ENCODE results near the gene ANO9. TPM values are rescaled to one million over a fixed set of nuclear protein-coding genes. Genes with fewer than 3 reads are reported as not detected.
"Not testable (repeated sequence)": the region's sequence is repeated elsewhere in the genome, so short reads cannot be mapped to it uniquely, and the experiment has no call there.

Gene ANO9
- polyA plus RNA-seq, 1 donor, result 10.6 TPM

- DNase-seq, result no peak
Observed at GRCh38 chr11:452203-452744, 10.5 kb upstream of the ANO9 start.

DNA sequence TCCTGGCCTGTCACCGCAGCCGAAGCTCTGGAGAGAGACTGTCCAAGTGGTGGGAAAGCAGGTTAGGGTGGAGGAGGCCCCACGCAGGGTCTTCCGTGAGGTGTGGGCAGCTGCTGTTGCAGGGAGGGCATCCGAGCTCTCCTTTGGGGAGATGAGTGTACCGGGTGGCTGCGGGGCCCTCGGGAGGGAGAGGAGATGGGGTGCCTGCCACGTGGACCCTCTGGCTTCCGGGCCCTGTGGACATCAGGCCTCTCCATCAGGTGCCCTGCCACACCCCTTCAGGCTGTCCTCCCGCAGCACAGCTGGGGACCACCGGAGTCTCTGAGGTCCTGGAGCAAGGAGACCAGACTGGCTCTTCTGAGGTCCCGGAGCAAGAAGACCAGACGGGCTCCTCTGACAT is 9.9 kb upstream of the ANO9 start:
- DNase-seq, result no peak

DNA sequence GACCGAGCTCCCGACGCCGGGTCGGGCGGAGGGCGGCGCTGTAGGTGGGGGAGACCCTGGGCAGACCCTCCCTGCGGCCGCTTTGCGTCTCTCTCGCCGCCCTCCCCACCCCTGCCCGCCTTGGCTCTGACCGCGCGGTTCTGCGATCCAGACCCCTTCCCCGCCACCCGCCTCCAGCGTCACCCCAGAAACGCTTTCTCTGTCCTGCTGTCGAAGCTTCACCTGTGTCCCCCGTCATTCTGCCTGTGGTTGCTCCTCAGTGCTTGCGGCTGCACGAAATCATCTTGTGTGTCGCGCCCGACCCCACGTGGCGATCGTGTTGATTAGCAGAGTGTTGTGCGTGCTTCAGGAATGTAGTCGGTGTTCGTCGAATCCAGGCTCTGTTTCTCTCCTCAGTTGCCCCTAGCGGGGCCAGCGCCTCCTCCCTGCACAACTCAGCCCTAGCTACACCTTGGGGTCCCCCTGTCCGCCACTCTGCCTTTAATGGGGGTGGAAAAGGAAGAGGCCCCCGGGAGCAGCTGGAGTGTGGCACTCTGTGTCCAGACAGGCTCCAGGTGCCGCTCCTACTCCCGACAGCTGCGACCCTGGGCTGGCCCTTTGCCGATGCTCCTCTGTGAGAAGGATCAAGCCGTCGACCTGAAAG is 9.1 kb upstream of the ANO9 start:
- DNase-seq, result peak; percentile 63

GRCh38 chr11:449889-450808 is 8.3 kb upstream of the ANO9 start, which contains the start of gene PTDSS2:
TSS of gene PTDSS2 (plus strand) at chr11:450279. CDS start at chr11:450456, 177 bp downstream.
- peak; percentile 94 for DNase-seq

- peak; percentile 92 for DNase-seq
Observed at GRCh38 chr11:447923-448731, 6.3 kb upstream of the ANO9 start.

- DNase-seq, result no peak
Observed at GRCh38 chr11:446891-447290, 5.1 kb upstream of the ANO9 start.

- DNase-seq, result no peak
Observed at GRCh38 chr11:445765-446588, 4.2 kb upstream of the ANO9 start.

DNA sequence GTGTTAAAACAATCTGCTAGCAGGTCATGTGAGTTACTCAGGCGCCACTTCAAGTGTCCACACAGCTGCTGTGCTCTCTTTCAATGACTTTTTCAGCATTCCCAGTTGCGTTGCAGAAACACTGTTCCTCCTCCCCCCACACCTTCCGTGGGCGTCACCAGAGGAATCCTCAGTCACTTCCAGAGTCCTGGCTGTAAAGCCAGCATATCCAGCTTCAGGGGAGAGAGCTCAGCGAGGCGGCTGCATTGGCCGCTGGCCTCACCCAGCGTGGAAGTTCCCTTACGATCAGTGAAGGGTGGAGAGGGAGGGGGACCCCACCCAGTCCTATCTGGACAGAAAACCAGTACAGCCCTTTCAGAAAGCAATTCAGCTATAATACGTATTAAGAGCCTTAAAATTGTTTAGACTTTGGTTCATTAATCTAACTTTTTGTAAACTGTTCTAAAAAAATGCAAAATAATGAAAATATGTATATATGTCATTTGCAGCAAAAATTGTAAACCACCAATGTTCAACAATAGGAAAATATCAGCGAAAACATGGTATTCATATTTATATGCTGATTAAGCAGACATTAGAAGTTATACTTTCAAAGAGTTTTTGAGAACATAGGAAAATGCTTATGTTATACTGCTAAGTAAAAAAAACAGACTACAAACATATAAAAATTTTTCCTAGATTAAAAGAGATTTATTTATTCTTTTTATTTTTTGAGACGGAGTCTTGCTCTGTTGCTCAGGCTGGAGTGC is 2.8 kb upstream of the ANO9 start:
- DNase-seq, result no peak

DNA sequence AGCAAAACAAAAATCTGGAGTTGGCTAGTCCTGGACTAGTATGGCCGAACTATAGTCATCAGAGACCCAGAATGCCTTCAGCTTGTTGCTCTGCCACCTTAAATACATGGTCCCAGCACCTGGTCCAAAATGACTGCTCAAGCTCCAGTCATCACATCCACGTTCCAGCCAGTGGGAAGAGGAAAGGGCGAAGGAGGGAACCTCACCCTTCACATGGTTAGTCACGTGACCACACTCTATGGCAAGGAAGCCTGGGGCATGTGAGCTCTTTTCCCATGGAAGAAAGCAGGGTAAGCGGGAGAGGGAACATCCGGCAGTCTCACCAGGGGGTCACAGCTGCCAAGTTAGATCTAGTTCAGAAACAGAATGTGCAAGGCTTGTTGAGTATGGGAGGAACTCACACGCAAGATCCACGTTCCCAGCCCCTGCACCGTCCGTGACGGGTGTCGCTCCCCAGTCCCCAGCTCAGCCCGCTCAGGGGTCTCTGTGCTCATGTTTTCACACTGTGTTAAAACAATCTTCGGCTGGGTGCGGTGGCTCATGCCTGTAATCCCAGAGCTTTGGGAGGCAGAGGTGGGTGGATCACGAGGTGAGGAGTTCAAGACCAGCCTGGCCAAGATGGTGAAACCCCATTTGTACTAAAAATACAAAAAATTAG is 1.9 kb upstream of the ANO9 start:
- DNase-seq, result no peak

DNA sequence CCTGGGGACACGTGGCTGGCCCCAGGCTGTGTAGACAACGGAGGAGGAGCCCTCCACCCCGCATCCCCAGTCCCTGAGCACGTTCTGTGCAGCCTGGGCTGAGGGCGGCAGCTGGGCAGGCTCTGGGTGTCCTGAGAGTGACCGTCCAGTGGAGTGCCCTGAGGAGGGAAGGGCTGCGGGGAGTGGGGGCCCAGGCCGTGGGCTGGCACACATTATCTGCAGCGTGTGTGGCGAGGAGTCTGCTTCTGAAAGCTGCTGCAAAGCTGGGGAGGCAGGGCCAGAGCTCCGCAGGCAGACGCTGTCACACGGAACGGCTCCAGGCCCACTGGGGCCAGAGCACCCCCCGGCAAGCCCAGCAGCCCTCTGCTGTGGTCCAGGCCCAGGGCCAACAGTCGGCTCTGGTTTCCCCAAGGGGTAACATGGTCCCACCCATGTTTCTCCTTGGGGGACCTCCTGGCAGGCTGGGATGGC is 835 bp upstream of the ANO9 start:
- no peak for DNase-seq

DNA sequence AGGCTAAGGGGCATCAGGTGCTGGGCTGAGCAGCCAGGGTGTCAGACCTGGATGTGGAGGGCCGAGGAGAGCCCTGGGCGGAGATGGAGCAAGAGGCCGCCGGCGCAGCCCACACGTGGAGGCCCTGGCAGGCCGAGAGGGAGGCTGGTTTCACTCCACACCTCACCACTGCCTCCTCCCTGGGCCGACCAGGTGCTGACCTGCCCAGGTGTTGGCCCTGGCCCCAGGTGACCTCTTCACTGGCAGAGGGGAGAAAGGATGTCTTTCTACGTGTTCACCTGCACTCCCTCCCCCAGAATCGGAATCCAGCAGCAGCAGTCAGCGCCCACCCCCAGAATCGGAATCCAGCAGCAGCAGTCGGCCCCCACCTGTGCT is 781 bp downstream of the ANO9 start:
- DNase-seq, result no peak

DNA sequence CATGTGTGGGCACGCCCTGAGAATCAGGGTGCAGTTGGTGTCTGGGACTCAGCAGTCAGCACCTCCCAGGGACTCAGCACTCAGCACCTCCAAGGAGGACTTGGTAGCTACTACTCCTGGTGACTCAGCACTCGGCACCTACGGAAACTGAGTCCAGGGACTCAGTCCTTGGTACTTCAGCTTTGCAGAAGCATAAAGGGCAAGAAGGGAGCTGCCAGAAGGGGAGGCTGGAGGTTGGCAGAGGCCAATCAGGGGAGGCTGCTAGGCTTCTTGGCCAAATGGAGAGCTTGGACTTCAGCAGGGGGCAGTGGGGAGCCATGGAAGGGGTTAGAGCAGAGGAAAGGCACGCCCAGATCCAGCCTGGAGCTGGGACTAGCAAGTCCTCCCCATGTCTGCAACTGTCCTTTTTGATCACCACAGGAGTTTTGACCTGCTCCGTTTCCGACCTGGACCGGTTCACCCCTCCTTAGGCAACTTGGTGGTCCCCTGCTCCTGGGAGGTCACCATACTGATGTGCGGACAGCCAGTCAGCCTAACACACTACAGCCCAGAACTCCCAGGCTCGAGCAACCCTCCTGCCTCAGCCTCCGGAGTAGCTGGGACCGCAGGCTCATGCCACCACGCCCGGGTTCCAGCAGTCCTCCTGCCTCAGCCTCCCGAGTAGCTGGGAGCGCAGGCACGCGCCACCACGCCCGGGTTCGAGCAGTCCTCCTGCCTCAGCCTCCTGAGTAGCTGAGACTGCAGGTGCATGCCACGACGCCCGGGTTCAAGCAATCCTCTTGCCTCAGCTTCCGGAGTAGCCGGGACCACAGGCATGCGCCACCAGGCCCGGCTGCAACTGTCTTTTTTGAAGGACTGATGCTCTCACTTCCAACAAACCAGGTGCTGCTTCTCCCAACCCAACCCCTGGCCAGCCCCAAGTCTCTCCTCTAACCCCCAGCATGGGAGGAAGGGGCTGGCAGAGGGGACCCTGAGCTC is 1.5 kb downstream of the ANO9 start:
- no peak for DNase-seq

DNA sequence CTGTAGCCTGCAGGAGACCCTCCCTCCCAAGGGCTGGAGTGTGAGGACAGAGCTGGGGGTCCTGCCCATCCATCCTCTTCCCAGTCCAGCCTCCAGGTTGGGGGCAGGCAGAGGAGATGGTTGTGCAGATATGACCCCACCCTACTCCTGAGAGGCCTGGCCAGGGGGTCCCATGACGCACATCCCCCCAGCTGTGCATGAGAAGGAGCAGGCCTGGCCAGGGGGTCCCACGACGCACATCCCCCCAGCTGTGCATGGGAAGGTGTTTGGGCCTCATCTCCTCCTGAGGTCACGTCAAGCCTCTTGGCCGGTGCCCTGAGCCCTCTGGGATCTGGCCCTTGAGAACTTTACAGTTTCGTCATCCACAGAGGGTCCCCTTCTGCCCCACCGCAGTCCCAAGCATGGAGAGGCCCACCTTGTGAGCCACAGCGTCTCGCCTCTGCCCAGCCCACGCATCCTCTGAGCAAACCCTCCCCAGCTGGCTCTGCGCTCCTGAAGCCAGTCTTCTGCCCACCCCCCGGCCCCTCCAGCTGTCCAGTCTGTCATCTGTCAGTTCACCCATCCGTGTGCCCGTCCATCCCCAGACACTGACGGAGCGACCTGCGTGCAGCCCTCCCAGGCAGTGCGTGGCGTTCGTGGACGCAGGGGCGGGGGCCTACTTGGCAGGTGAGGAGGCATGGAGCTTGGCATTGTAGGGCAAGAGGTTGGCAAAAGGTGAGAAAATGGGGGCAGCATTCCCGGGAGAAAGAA is 2.3 kb downstream of the ANO9 start:
- DNase-seq, result no peak

- DNase-seq, result no peak
Observed at GRCh38 chr11:438101-438844, 3.5 kb downstream of the ANO9 start.

GRCh38 chr11:437228-437870 is 4.5 kb downstream of the ANO9 start:
- no peak for DNase-seq

DNA sequence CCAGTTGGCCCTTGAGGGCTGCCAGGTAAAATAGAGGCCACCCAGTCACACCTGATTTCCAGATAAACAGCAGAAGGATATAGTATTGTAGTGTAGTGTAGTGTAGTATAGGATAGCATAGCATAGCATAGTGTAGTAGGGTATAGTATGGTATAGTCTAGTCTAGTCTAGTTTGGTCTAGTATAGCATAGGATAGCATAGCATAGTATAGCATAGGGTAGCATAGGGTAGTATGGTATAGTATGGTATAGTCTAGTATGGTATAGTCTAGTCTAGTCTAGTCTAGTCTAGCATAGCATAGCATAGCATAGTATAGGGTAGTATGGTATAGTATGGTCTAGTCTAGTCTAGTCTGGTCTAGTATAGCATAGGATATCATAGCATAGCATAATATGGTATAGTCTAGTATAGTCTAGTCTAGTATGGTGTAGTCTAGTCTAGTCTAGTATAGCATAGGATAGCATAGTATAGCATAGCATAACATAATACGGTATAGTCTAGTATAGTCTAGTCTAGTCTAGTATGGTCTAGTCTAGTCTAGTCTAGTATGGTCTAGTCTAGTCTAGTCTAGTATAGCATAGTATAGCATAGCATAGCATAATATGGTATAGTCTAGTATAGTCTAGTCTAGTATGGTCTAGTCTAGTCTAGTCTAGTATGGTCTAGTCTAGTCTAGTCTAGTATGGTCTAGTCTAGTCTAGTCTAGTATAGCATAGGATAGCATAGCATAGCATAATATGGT is 6.6 kb downstream of the ANO9 start:
- DNase-seq, result not testable (repeated sequence)
